Measurements from ENCODE around the gene TUBA3D. TPM values are rescaled to one million over a fixed set of nuclear protein-coding genes. Genes with fewer than 3 reads are reported as not detected.
A peak's percentile ranks its signal among the peaks of the same experiment; 100 is the strongest.

TUBA3D gene
- total and polyA plus RNA-seq, 2 of the 13 experiments (the other 11 are each of a cell fraction or from before 2014, with no cell fraction given), result not detected

DNA sequence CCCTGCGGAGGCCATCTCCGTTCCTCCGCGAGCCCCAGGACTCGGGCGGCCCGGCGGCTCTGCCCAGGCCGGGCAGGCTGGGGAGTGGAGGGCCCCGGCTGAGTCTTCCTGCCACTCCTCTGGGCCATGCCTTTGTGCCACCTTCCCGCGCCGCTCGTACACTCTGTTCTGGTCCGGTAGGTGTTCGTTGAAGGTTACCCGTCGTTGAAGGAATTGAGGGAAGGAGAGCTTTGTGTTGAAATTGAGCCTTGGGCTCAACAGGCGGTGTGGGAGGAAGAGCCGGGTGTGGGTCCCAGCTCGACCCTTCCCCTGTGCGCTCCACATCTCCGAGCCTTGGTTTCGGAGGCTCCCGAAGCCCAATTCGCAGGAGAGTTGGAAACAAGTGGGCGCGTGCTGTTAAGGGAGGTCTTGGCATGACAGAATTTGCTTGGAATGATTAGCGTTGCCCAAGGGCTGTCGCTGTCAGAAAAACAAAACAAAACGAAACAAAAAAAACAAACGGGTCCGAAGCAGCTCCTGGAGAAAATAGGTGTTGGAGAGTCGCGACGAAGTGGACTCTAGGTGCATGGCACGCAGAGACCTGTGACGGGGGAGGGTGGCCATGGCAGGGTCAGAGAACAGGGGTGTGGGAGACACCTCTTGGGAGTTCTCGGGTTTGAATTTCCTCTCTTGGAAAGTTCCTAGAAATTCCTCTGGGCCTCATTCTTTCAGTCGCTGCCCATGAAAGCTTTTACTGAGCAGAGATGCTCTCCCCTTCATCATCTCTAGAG, 17.5 kb downstream of the TUBA3D start (continued):
- TF ChIP-seq ZBTB10 (CRISPR knock-in tag; IDR thresholded peaks at IDR 0.05; ENCODE audit: borderline replicate concordance) (peak; percentile 46; the same call in 1 of the 2 replicates), ZNF644 (CRISPR knock-in tag; IDR thresholded peaks at IDR 0.05; ENCODE audit: low read depth) (no peak), PCBP1 (IDR thresholded peaks at IDR 0.05; ENCODE audit: borderline replicate concordance, low read depth, low read length) (no peak), KLF15 (CRISPR knock-in tag; IDR thresholded peaks at IDR 0.05; ENCODE audit: borderline replicate concordance) (0 out of 2 replicates have a peak, but pooled peaks have one; percentile 52), ZNF292 (CRISPR knock-in tag; IDR thresholded peaks at IDR 0.05; ENCODE audit: borderline replicate concordance, low read depth) (no peak), ZNF737 (CRISPR knock-in tag; IDR thresholded peaks at IDR 0.05; ENCODE audit: borderline replicate concordance) (no peak), ATF7 (IDR thresholded peaks at IDR 0.05) (no peak), ATF7 (CRISPR knock-in tag; IDR thresholded peaks at IDR 0.05) (no peak), CEBPZ (IDR thresholded peaks at IDR 0.05; ENCODE audit: low read length) (no peak), ZKSCAN1 (IDR thresholded peaks at IDR 0.05; ENCODE audit: low read length) (no peak), ZBTB26 (CRISPR knock-in tag; IDR thresholded peaks at IDR 0.05; ENCODE audit: borderline replicate concordance) (no peak), GLI4 (CRISPR knock-in tag; IDR thresholded peaks at IDR 0.05; ENCODE audit: borderline replicate concordance) (no peak), KMT2B (CRISPR knock-in tag; IDR thresholded peaks at IDR 0.05) (no peak), ZNF12 (CRISPR knock-in tag; IDR thresholded peaks at IDR 0.05) (no peak), HNRNPL (IDR thresholded peaks at IDR 0.05; ENCODE audit: low read depth, low read length) (no peak), ZMYM3 (CRISPR knock-in tag; IDR thresholded peaks at IDR 0.05) (no peak), FOXK1 (CRISPR knock-in tag; IDR thresholded peaks at IDR 0.05; ENCODE audit: borderline replicate concordance, low read depth) (no peak), KLF16 (CRISPR knock-in tag; IDR thresholded peaks at IDR 0.05) (no peak)
- TF ChIP-seq, protein P1, sequence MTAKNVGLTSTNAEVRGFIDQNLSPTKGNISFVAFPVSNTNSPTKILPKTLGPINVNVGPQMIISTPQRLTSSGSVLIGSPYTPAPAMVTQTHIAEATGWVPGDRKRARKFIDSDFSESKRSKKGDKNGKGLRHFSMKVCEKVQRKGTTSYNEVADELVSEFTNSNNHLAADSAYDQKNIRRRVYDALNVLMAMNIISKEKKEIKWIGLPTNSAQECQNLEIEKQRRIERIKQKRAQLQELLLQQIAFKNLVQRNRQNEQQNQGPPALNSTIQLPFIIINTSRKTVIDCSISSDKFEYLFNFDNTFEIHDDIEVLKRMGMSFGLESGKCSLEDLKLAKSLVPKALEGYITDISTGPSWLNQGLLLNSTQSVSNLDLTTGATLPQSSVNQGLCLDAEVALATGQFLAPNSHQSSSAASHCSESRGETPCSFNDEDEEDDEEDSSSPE (CRISPR knock-in tag; IDR thresholded peaks at IDR 0.05), result no peak
- TF ChIP-seq, protein P2, sequence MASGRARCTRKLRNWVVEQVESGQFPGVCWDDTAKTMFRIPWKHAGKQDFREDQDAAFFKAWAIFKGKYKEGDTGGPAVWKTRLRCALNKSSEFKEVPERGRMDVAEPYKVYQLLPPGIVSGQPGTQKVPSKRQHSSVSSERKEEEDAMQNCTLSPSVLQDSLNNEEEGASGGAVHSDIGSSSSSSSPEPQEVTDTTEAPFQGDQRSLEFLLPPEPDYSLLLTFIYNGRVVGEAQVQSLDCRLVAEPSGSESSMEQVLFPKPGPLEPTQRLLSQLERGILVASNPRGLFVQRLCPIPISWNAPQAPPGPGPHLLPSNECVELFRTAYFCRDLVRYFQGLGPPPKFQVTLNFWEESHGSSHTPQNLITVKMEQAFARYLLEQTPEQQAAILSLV (CRISPR knock-in tag; IDR thresholded peaks at IDR 0.05; ENCODE audit: borderline replicate concordance), result no peak

All from HepG2 (cell line).